ENCODE results near the gene XYLT1. TPM values are rescaled to one million over a fixed set of nuclear protein-coding genes. Genes with fewer than 3 reads are reported as not detected.

XYLT1 gene
- total and polyA plus RNA-seq, 2 of the 8 experiments (the other 6 are each of a cell fraction or from before 2014, with no cell fraction given) = 6.6 to 25.4 TPM

- H2BK15ac ChIP-seq (ENCODE audit: low read length) = no peak overlapping the region
- peaks cover 1 to 14% (median 7%) of the 10 kb centered on the region in 4 experiments; a peak in 5 of 7 replicates for H3K4me1 ChIP-seq (replicated peaks in 1 of 4; ENCODE audit: control insufficient read depth in 3 of 4, insufficient read depth in 4 of 4, low read length in 3 of 4)
- H3K79me1 ChIP-seq (ENCODE audit: low read depth, low read length) = 0 out of 2 replicates have a peak, but pooled peaks cover 2% of the 10 kb centered on the region
- ChIA-PET POLR2A (ENCODE audit: partially characterized antibody) (interaction anchor here (0.7 to 1.3 kb wide), 2 partner anchors 10 kb away, joined by 3 read pairs; no protein-coding TSS in a partner anchor), CTCF (ENCODE audit: partially characterized antibody) (interaction anchor here (0.6 to 1.9 kb wide), 7 partner anchors 10 to 185 kb away, joined by 3 to 8 read pairs (median 4); no protein-coding TSS in a partner anchor)
- no peaks in the 10 kb centered on the region for H3K9me3 ChIP-seq (ENCODE audit: insufficient read depth in 2 of 2, low read depth in 1 of 2, low read length in 1 of 2)
- no peak overlapping the region for H2BK12ac ChIP-seq (ENCODE audit: low read depth, low read length)
- no peaks in the 10 kb centered on the region; a peak in 1 of 7 replicates for H3K27me3 ChIP-seq (replicated peaks in 1 of 4; ENCODE audit: control insufficient read depth in 3 of 4, extremely low read depth in 1 of 4, insufficient read depth in 3 of 4, low read length in 3 of 4)
- no peak overlapping the region for H2AK5ac ChIP-seq (ENCODE audit: low read depth, low read length)
- H3K4me2 ChIP-seq (ENCODE audit: insufficient read depth in 1 of 2, low read depth in 2 of 2, low read length in 2 of 2) = no peak overlapping the region
- no peak for DNase-seq (ENCODE audit: low read depth in 1 of 2, low spot score in 2 of 2)
- no peak overlapping the region for H3K27ac ChIP-seq (ENCODE audit: low read depth, low read length)
- 87% methylated on average over 9 of the region's 9 CpGs; no CpG with 5 or more reads in 1 of the 2 experiments for WGBS, 2 experiments (ENCODE audit: extremely low coverage in 1 of 2, insufficient coverage in 1 of 2, insufficient read length in 1 of 2, insufficient replicate concordance in 2 of 2, low coverage in 1 of 2, low lambda C conversion rate in 2 of 2, missing lambda C conversion rate in 1 of 2)
- H3K4ac ChIP-seq (replicated peaks; ENCODE audit: insufficient read length, low read depth, low read length) = no peak overlapping the region
- no peak overlapping the region for H4K91ac ChIP-seq (replicated peaks; ENCODE audit: insufficient read length, low read length)
- no peaks in the 10 kb centered on the region for H4K20me1 ChIP-seq (replicated peaks in 1 of 2; ENCODE audit: control insufficient read depth in 1 of 2, insufficient read depth in 2 of 2, low read length in 2 of 2)
- no peak overlapping the region for H2BK5ac ChIP-seq (ENCODE audit: low read depth, low read length)
- no peak overlapping the region for H3K9ac ChIP-seq (replicated peaks in 1 of 4; ENCODE audit: extremely low read depth in 1 of 4, low read depth in 3 of 4, low read length in 3 of 4)
- peaks cover 0 to 8% of the 10 kb centered on the region in 2 experiments; a peak in 1 of 4 replicates for H3K79me2 ChIP-seq (ENCODE audit: control insufficient read depth in 1 of 2, insufficient read depth in 2 of 2, low read length in 2 of 2)
- H4K8ac ChIP-seq (ENCODE audit: extremely low read depth, insufficient read depth, low read length) = no peak overlapping the region
- no peak overlapping the region for H3K23ac ChIP-seq (ENCODE audit: insufficient read length)
- H4K5ac ChIP-seq (ENCODE audit: insufficient read length, low read depth, low read length) = no peak overlapping the region
- no peak overlapping the region for H2BK20ac ChIP-seq (ENCODE audit: low read length)
- no peak for FAIRE-seq
- no peak overlapping the region for H3K14ac ChIP-seq (ENCODE audit: insufficient read length)
- H3K18ac ChIP-seq (ENCODE audit: extremely low read depth, low read length) = no peak overlapping the region
- H3K4me3 ChIP-seq (ENCODE audit: extremely low read depth in 1 of 4, insufficient read depth in 2 of 4, low read depth in 3 of 4, low read length in 4 of 4) = no peak overlapping the region
- H3K36me3 ChIP-seq (ENCODE audit: control insufficient read depth in 2 of 4, insufficient read depth in 4 of 4, low read length in 3 of 4) = no peaks in the 10 kb centered on the region
- no peaks in the 10 kb centered on the region for H3K23me2 ChIP-seq (ENCODE audit: low read depth, low read length)
- no peak overlapping the region for H3K56ac ChIP-seq (replicated peaks; ENCODE audit: insufficient read length, low read depth, low read length)
- no peak overlapping the region for H2AFZ ChIP-seq (ENCODE audit: low read length)
- no peak overlapping the region for H2BK120ac ChIP-seq (replicated peaks; ENCODE audit: low read depth, low read length)
- TF ChIP-seq GTF2F1 (IDR thresholded peaks at IDR 0.05; ENCODE audit: borderline replicate concordance, low read depth, low read length) (no peak), SIX5 (IDR thresholded peaks at IDR 0.05; ENCODE audit: low read depth, low read length) (no peak), PHF8 (conservative IDR thresholded peaks at IDR 0.05; ENCODE audit: low read depth, low read length) (no peak), ATF2 (IDR thresholded peaks at IDR 0.05; ENCODE audit: low read length) (no peak), RAD21 (IDR thresholded peaks at IDR 0.05 in 1 of 2, conservative IDR thresholded peaks at IDR 0.05 in 1 of 2; ENCODE audit: low read depth in 2 of 2, low read length in 2 of 2) (no peak), TAF1 (IDR thresholded peaks at IDR 0.05; ENCODE audit: low read depth, low read length) (no peak), SUZ12 (IDR thresholded peaks at IDR 0.05; ENCODE audit: low read length) (no peak), CHD1 (IDR thresholded peaks at IDR 0.05; ENCODE audit: low read depth, low read length) (no peak), BACH1 (IDR thresholded peaks at IDR 0.05; ENCODE audit: low read length) (no peak), RFX5 (IDR thresholded peaks at IDR 0.05; ENCODE audit: borderline replicate concordance, low read depth, low read length) (no peak), BCL11A (IDR thresholded peaks at IDR 0.05; ENCODE audit: low read depth in 2 of 2, low read length in 2 of 2) (no peak)
Observed at GRCh38 chr16:17311333-17312093, 159.2 kb downstream of the XYLT1 start.

Data from H1 (cell line).